ENCODE measurements around the gene ARID3B.
"Not testable (repeated sequence)": the region's sequence is repeated elsewhere in the genome, so short reads cannot be mapped to it uniquely, and the experiment has no call there.

ARID3B gene

DNA sequence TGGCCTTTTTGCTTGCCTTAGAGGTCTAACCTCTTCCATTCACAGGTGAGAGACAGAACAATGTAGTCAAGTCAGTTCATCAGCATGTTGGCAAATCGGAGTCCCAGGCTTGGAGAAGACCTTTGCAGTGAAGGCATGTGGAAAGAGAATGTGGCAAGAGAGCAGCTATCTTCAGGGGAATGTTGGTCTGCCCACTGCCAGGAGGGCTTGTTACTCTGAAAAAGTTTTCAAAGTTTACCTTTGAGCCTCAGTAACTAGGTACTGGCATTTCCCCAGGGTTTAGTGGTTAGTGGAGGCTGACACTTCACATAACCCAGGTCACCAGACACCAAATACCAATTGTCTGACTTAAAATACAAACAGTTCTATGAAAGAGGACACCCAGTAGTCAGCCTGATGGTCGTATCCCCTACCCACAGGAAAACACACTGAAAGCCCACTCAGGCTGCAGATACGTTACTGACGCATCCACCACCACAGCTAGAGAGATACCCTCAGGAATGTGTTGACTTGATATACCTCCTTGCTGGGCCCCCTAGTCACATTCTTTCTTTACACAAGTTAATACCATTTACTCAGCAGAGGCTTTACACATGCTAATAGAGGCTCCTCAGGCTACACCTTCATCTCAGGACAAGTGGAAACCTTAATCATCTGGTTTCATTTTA is 9.7 kb upstream of the ARID3B start:
- no peak overlapping the region for H3K4me3 ChIP-seq (replicated peaks; ENCODE audit: low read depth, low read length)
- peak; percentile 59 for DNase-seq (ENCODE audit: low read depth)
- TF ChIP-seq, protein P1, sequence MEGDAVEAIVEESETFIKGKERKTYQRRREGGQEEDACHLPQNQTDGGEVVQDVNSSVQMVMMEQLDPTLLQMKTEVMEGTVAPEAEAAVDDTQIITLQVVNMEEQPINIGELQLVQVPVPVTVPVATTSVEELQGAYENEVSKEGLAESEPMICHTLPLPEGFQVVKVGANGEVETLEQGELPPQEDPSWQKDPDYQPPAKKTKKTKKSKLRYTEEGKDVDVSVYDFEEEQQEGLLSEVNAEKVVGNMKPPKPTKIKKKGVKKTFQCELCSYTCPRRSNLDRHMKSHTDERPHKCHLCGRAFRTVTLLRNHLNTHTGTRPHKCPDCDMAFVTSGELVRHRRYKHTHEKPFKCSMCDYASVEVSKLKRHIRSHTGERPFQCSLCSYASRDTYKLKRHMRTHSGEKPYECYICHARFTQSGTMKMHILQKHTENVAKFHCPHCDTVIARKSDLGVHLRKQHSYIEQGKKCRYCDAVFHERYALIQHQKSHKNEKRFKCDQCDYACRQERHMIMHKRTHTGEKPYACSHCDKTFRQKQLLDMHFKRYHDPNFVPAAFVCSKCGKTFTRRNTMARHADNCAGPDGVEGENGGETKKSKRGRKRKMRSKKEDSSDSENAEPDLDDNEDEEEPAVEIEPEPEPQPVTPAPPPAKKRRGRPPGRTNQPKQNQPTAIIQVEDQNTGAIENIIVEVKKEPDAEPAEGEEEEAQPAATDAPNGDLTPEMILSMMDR (IDR thresholded peaks at IDR 0.05; ENCODE audit: low read length, missing control alignments): no peak

DNA sequence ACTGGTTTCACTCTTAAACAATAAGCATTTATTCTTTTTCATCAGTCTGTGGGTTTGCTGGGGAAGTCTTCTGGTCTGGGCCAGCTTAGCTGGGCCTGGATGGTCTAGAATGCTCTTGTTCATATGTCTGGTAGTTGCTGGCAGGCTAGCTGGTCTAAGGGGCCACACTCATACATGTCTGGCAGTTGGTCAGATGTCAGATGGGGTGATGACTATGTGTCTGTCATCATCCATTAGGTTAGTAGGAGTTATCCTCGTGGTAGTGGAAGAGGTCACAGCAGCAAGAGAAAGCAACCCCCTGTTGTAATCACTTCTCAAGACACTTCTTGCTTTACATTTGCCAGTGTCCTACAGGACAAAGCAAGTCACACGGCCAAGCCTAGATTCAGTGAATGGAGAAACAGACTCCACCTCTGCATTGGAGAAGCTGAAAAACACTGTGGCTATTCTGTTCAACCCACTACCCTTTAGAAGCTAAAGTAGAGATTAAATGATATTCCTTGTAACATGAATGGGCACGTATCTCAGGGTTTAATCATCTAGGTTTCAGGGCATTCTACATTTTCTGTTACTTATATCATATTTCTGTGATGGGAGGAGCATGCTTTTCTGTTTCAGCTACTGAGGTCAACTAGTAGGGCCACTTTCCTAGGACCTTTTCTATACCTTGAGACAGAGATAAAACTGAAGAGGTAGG is 5.5 kb upstream of the ARID3B start:
- TF ChIP-seq, protein P1 (IDR thresholded peaks at IDR 0.05; ENCODE audit: low read length, missing control alignments): no peak
- DNase-seq (ENCODE audit: low read depth): no peak
- H3K4me3 ChIP-seq (replicated peaks; ENCODE audit: low read depth, low read length): no peak overlapping the region

DNA sequence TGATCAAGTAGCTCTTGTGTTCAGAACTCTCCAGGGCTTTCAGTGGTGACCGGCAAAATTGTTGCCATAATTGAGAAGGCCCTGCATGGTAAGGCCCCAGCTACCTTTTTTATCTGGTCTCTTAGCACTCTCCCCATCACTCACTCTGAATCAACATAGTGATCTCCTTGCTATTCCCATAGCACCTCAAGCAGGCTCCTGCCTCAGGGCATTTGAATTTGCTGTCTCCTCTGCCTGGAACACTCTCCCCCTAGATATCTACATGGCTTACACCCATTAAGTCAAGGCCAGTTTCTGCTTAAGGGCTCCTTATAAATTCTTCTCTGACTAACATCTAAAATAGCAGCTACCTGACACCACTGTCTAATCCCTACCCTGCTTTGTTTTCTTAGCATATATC is 3.3 kb upstream of the ARID3B start:
- DNase-seq (ENCODE audit: low read depth): no peak
- TF ChIP-seq, protein P1 (IDR thresholded peaks at IDR 0.05; ENCODE audit: low read length, missing control alignments): no peak
- H3K4me3 ChIP-seq (replicated peaks; ENCODE audit: low read depth, low read length): no peak overlapping the region

DNA sequence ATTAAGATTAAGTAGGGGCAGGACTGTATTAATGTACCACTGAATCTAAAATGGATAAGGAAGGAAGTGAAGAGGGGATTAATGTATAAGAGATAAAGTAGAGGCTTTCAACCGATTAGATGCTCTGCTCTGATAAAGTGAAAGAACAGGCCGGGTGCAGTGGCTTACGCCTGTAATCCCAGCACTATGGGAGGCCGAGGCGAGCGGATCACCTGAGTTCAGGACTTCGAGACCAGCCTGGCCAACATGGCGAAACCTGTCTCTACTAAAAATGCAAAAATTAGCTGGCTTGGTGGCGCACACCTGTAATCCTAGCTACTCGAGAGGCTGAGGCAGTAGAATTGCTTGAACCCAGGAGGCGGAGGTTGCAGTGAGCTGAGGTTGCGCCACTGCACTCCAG is 1.5 kb upstream of the ARID3B start:
- not testable (repeated sequence) for H3K4me3 ChIP-seq (replicated peaks; ENCODE audit: low read depth, low read length); DNase-seq (ENCODE audit: low read depth)

DNA sequence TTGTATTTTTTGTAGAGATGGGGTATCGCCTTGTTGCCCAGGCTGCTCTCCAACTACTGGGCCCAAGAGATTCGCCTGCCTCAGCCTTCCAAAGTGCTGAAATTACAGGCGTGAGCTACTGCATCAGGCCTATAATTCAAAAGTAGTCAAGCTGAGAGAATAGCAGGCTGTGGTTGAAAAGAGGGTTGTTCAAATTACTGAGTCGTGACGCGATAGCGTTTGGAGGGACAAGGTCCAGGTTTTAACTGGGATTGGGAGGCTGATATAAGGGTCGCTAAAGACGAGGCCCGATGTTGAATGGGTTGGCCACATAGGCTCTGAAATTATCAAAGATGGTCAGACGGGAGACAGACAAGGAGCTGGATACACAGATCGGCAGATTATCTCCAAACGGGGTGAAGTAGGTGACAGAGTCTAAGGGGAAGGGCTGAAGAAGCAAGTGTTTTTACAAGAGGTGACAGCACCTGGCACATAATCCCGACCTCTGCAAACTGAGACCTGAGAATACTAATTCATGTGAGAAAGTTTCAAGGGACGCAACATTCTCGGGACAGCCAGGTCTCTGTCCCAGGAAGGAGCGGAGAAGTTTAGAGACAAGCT is 759 bp upstream of the ARID3B start:
- peak overlapping the region; percentile 77 for H3K4me3 ChIP-seq (replicated peaks; ENCODE audit: low read depth, low read length)
- no peak for DNase-seq (ENCODE audit: low read depth)
- TF ChIP-seq, protein P1 (IDR thresholded peaks at IDR 0.05; ENCODE audit: low read length, missing control alignments): no peak

DNA sequence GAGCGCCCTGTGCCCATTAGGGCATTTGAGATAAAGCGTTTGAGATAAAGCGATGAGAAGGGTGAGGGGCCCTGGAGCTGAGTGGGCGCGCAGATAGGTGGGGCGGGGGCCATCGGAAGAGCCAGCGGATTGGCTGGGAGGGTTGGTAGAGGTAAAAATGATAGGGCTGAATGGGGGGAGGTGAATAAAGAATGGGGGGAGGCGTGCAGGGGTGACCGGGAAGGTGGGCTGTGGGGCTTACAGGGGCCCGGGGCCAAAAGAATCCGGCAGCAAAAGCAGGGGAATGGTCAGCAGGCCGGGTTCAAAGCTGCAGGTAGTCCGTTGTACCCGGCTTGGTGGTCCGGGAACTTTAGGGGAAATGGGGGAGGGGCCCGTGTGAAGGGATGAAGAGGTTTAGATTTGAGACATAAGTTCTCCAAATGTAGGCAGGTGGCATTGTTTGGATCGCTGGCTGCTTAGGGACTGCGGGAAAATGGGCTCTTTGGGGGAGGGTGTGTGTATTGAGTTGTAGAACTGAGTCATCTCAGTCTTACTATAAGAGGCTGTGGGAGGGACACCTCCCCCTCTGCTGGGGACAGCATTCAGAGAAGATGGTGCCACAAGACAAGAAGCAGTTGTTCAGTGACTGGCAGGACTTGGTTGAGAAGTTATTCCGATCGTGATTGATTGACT is 610 bp downstream of the ARID3B start:
- DNase-seq (ENCODE audit: low read depth): peak; percentile 33

More for the DNA sequence above, 610 bp downstream of the ARID3B start:
- peak overlapping the region; percentile 72 for H3K4me3 ChIP-seq (replicated peaks; ENCODE audit: low read depth, low read length)
- TF ChIP-seq, protein P1 (IDR thresholded peaks at IDR 0.05; ENCODE audit: low read length, missing control alignments): no peak
